HCT116 (cell line): ENCODE measurements around the gene RECQL5. TPM values are rescaled to one million over a fixed set of nuclear protein-coding genes. Genes with fewer than 3 reads are reported as not detected.
"Not testable (repeated sequence)": the region's sequence is repeated elsewhere in the genome, so short reads cannot be mapped to it uniquely, and the experiment has no call there.

ENCODE experiments used
- ATAC-seq: fragments of 200-7000 bp; cut with Tn5 transposase; 2 replicates; pipeline ENCODE4 v1.9.1; 2020; ENCODE audit warnings: mild to moderate bottlenecking, moderate library complexity
- BruUV-seq: library from RNA; stranded (reverse); fragments of 400-500 nt; replicated peaks from 2 replicates; lab custom pipeline; 2021; lab: Mats Ljungman, UMichigan
- CTCF ChIA-PET: fragments of 300-600 bp; sonication (Branson Sonifier 250); formaldehyde crosslinking; loops from one replicate; lab custom pipeline; 2021; ENCODE audit warnings: antibody characterized with exemption; lab: Charles Lee
- POLR2A ChIA-PET: fragments of 300-600, 350-600 bp; sonication (Branson Sonifier 250); formaldehyde crosslinking; loops from one replicate; lab custom pipeline; 2021; ENCODE audit warnings: antibody characterized with exemption; lab: Charles Lee
- RAD21 ChIA-PET, 2 experiments: fragments of 300-600 bp; sonication (Branson Sonifier 250); formaldehyde crosslinking; loops; one replicate each; lab custom pipeline; 2023; ENCODE audit warnings: low total read pairs in 2 of 2; ENCODE audit not compliant: uncharacterized antibody in 2 of 2, unreplicated experiment in 2 of 2, low non-redundant PET in 1 of 2; lab: Charles Lee
- DNase-seq: peaks from one replicate; pipeline ENCODE4 v3.0.0-alpha.2; 2010; ENCODE audit warnings: low read depth, low spot score
- H2AFZ ChIP-seq: fragments of 200-600 bp; shearing (Covaris generic), sonication (generic); 2 replicates; pipeline ENCODE4 v1.6.1; 2017; ENCODE audit warnings: low read depth, mixed run types, mixed read lengths, antibody characterized with exemption, low read length; ENCODE audit not compliant: poor library complexity, severe bottlenecking
- H3K27ac ChIP-seq: 2 replicates; pipeline ENCODE4 v1.5.1; 2012; ENCODE audit warnings: low read depth, low read length
- H3K27me3 ChIP-seq: fragments of 200-600 bp; sonication (generic); 2 replicates; pipeline ENCODE4 v1.6.1; 2016; ENCODE audit warnings: mixed run types, low read length, mixed read lengths; ENCODE audit not compliant: insufficient read depth
- H3K36me3 ChIP-seq, 2 experiments: fragments of 200-500 bp in 1 of 2; fragments of 200-600 bp in 1 of 2; sonication (Bioruptor generic) in 1 of 2; sonication (generic) in 1 of 2; 2 replicates each; pipeline versions ENCODE4 v1.5.1 to v1.6.1; 2014 to 2016; ENCODE audit warnings: low read length in 2 of 2, inconsistent platforms in 1 of 2, mixed read lengths in 1 of 2, mixed run types in 1 of 2; ENCODE audit not compliant: insufficient read depth in 2 of 2, control insufficient read depth in 1 of 2
- H3K4me1 ChIP-seq, 2 experiments: fragments of 200-600 bp in 1 of 2; sonication (generic) in 1 of 2; 2 replicates each; pipeline versions ENCODE4 v1.5.1 to v1.6.1; 2012 to 2017; ENCODE audit warnings: low read length in 2 of 2, inconsistent platforms in 1 of 2, mild to moderate bottlenecking in 1 of 2, mixed read lengths in 1 of 2, mixed run types in 1 of 2, moderate library complexity in 1 of 2; ENCODE audit not compliant: insufficient read depth in 2 of 2, control insufficient read depth in 1 of 2
- H3K4me2 ChIP-seq: fragments of 200-600 bp; sonication (generic); 2 replicates; pipeline ENCODE4 v1.6.1; 2017; ENCODE audit warnings: mixed run types, low read length, mixed read lengths
- H3K4me3 ChIP-seq, 2 experiments: fragments of 200-600 bp in 1 of 2; sonication (generic) in 1 of 2; replicated peaks in 1 of 2; 2 replicates each; pipeline ENCODE4 v1.5.1; 2011 to 2016; ENCODE audit warnings: low read length in 2 of 2, control low read depth in 1 of 2, low read depth in 1 of 2, mild to moderate bottlenecking in 1 of 2, mixed read lengths in 1 of 2, mixed run types in 1 of 2
- H3K79me2 ChIP-seq: fragments of 200-600 bp; sonication (generic); 2 replicates; pipeline ENCODE4 v1.6.1; 2017; ENCODE audit warnings: mild to moderate bottlenecking, mixed run types, low read length, moderate library complexity, mixed read lengths; ENCODE audit not compliant: insufficient read depth
- H3K9ac ChIP-seq: fragments of 200-600 bp; sonication (generic); 2 replicates; pipeline ENCODE4 v1.6.1; 2016; ENCODE audit warnings: low read length, mixed read lengths
- H3K9me2 ChIP-seq: fragments of 200-600 bp; sonication (generic), shearing (Covaris generic); 2 replicates; pipeline ENCODE4 v1.6.1; 2017; ENCODE audit warnings: mixed run types, mild to moderate bottlenecking, moderate library complexity; ENCODE audit not compliant: insufficient read depth
- H3K9me3 ChIP-seq, 2 experiments: fragments of 200-500 bp in 1 of 2; fragments of 200-600 bp in 1 of 2; sonication (Bioruptor generic) in 1 of 2; sonication (generic) in 1 of 2; 2 replicates each; pipeline ENCODE4 v1.6.1; 2014 to 2017; ENCODE audit warnings: low read length in 2 of 2, mixed read lengths in 2 of 2, inconsistent platforms in 1 of 2, low read depth in 1 of 2, mild to moderate bottlenecking in 1 of 2, mixed run types in 1 of 2, moderate library complexity in 1 of 2; ENCODE audit not compliant: control insufficient read depth in 1 of 2, insufficient read depth in 1 of 2
- H4K20me1 ChIP-seq: fragments of 200-600 bp; sonication (generic), shearing (Covaris generic); 2 replicates; pipeline ENCODE4 v1.6.1; 2017; ENCODE audit warnings: mixed run types, mild to moderate bottlenecking, moderate library complexity; ENCODE audit not compliant: insufficient read depth
- POLR2AphosphoS5 ChIP-seq: IDR thresholded peaks from 2 replicates; pipeline ENCODE4 v1.6.1; 2011; ENCODE audit warnings: mild to moderate bottlenecking, low read depth, low read length, moderate library complexity
- RAD21 ChIP-seq: IDR thresholded peaks from 2 replicates; pipeline ENCODE4 v1.6.1; 2012; ENCODE audit warnings: low read depth, mild to moderate bottlenecking
- intact Hi-C: fragments of 100-400 bp; cut with micrococcal nuclease; formaldehyde crosslinking; loops from 2 replicates; pipeline ENCODE4 v1.10.0; 2022
- total RNA-seq: library from RNA; stranded (reverse); gene quantifications from one replicate; pipeline ENCODE4 v1.2.1, GENCODE V29; 2021; ENCODE audit not compliant: unreplicated experiment

The RECQL5 gene
- total RNA-seq, 1 experiment from 2014 or later = 83.3 TPM

DNA sequence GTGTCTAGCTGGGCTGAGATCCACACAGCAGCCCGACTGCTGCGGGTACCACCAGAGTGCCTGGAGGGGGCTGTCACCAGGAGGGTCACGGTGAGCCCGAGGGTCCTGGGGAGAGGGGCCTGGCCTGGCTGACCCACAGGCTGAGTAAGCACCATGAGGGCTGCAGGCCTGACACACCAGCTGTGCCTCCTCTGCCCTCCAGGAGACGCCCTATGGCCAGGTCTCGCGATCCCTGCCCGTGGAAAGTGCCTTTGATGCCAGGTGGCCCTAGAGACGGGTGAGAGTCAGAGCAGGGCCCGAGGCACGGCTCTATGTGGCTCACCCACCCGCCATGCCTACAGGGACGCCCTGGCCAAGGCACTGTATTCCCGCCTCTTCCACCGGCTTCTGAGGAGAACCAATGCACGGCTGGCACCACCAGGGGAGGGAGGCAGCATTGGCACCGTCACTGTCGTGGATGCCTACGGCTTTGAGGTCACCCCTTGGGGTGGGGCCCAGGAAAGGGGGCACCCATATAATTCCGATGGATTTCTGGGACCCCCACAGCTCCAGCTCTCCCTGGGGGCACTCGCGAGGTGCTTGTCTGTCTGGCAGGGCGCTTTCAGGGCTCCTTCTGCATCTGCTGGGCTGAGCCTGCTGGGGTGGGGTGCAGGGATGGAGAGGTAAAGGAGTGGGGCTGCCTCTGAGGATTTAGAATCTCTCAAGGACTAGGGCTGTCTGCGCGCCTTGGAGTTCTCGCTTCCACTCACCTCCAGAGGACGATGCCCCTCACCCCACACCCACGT lies 72.3 kb downstream of the RECQL5 start:
- ChIA-PET POLR2A (no interaction called here), RAD21 (no interaction called here), CTCF (interaction anchor here (1.4 kb wide), 1 partner anchor 38 kb away, joined by 3 read pairs; no protein-coding TSS in a partner anchor)
- H3K79me2 ChIP-seq = no peaks in the 10 kb centered on the region
- intact Hi-C loops = no loop called here
- H3K9me2 ChIP-seq = no peaks in the 10 kb centered on the region
- no peak overlapping the region for H3K27ac ChIP-seq
- H3K4me2 ChIP-seq = no peak overlapping the region
- H2AFZ ChIP-seq = no peak overlapping the region
- ATAC-seq (peak; percentile 39), DNase-seq (no peak)
- no peak overlapping the region for H3K9ac ChIP-seq
- H3K4me1 ChIP-seq = peaks cover 5 to 19% of the 10 kb centered on the region in 2 experiments; a peak in 3 of 4 replicates
- H4K20me1 ChIP-seq = no peaks in the 10 kb centered on the region
- no peak overlapping the region for H3K4me3 ChIP-seq
- H3K9me3 ChIP-seq = no peaks in the 10 kb centered on the region
- H3K27me3 ChIP-seq = no peaks in the 10 kb centered on the region
- BruUV-seq = no TSS peak
- H3K36me3 ChIP-seq = no peaks in the 10 kb centered on the region
- TF ChIP-seq POLR2AphosphoS5 (no peak), RAD21 (peak; percentile 44)

DNA sequence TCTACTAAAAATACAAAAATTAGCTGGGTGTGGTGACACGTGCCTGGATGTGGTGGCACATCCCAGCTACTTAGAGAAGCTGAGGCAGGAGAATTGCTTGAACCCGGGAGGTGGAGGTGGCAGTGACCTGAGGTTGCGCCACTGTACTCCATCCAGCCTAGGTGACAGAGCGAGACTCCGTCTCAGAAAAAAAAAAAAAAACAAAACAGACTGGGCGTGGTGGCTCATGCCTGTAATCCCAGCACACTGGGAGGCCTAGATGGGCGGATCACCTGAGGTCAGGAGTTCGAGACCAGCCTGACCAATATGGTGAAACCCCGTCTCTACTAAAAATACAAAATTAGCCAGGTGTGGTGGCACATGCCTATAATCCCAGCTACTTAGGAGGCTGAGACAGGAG lies 73.5 kb downstream of the RECQL5 start:
- H2AFZ ChIP-seq, H3K4me3 ChIP-seq, H3K36me3 ChIP-seq, ATAC-seq, H3K9me2 ChIP-seq, H3K9ac ChIP-seq, H4K20me1 ChIP-seq, POLR2A ChIA-PET, H3K79me2 ChIP-seq, DNase-seq, BruUV-seq, H3K27ac ChIP-seq, H3K27me3 ChIP-seq, H3K9me3 ChIP-seq, intact Hi-C loops: not testable (repeated sequence)
- CTCF ChIA-PET = interaction anchor here (1.4 to 4.3 kb wide), 2 partner anchors 8 to 39 kb away, joined by 3 to 45 read pairs; no protein-coding TSS in a partner anchor
- RAD21 ChIA-PET = interaction anchor here in 1 of 2 experiments (0.7 kb wide), 1 partner anchor 39 kb away, joined by 3 read pairs; no protein-coding TSS in a partner anchor
- Histone ChIP-seq H3K4me1 (peaks cover 10 to 32% of the 10 kb centered on the region in 2 experiments; a peak in 3 of 4 replicates), H3K4me2 (peak overlapping the region; percentile 10; the same call in 1 of the 2 replicates)
